ENCODE results near the gene AGA.

Gene AGA

DNA sequence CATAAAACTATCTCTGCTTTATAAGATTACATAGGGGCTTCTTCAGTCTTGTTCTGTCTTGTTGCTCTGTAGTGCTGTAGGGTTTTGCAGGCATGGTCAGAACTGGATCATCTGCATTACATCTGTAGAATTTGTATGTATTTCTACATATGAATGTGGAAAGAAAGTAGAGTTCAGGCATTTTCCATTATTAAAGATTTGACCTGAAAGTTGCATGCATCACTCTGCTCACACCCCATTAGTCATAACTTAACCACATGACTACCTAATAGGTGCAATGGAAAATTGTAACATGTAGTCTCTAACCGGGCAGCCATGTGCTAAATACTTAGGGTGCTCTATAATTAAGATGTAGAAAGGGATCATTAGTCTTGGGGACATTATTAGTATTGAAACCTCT lies 45.7 kb upstream of the AGA start:
- Histone ChIP-seq H3K79me2 (ENCODE audit: insufficient read depth, low read depth) (no peaks in the 10 kb centered on the region), H3K27ac (no peak overlapping the region), H3K4me3 (IDR thresholded peaks at IDR 0.05; ENCODE audit: insufficient read depth, low read depth, low read length) (no peak overlapping the region), H3K36me3 (ENCODE audit: insufficient read depth) (no peaks in the 10 kb centered on the region), H3K4me2 (no peak overlapping the region), H4K20me1 (ENCODE audit: insufficient read depth) (no peaks in the 10 kb centered on the region), H3K4me1 (ENCODE audit: low read depth, poor library complexity, severe bottlenecking) (no peaks in the 10 kb centered on the region), H3K27me3 (ENCODE audit: insufficient read depth, low read depth) (no peaks in the 10 kb centered on the region), H3K9ac (no peak overlapping the region), H2AFZ (ENCODE audit: low read depth) (no peak overlapping the region)
- TF ChIP-seq, protein P1, sequence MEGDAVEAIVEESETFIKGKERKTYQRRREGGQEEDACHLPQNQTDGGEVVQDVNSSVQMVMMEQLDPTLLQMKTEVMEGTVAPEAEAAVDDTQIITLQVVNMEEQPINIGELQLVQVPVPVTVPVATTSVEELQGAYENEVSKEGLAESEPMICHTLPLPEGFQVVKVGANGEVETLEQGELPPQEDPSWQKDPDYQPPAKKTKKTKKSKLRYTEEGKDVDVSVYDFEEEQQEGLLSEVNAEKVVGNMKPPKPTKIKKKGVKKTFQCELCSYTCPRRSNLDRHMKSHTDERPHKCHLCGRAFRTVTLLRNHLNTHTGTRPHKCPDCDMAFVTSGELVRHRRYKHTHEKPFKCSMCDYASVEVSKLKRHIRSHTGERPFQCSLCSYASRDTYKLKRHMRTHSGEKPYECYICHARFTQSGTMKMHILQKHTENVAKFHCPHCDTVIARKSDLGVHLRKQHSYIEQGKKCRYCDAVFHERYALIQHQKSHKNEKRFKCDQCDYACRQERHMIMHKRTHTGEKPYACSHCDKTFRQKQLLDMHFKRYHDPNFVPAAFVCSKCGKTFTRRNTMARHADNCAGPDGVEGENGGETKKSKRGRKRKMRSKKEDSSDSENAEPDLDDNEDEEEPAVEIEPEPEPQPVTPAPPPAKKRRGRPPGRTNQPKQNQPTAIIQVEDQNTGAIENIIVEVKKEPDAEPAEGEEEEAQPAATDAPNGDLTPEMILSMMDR (conservative IDR thresholded peaks at IDR 0.05; ENCODE audit: low read depth, low read length): no peak

DNA sequence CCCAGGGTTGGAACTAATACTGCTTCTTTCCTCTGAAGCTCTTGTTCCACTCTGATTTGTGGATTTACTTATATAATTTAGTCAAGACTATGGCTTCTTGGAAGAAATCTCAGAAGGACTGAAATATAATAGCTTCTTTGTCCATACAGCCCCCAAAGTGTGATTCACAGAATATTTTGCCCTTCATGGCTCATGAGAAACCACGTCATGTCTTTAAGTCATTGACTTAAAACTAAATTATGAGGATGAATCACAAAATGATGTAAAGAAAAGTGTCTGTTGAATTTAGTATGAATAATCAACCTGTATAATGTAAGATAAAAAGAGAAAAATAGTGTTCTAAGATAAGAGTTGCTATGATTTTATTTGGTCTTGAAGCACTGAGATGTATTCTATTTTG lies 43.3 kb upstream of the AGA start:
- no peaks in the 10 kb centered on the region for H3K4me1 ChIP-seq (ENCODE audit: low read depth, poor library complexity, severe bottlenecking)
- H3K27me3 ChIP-seq (ENCODE audit: insufficient read depth, low read depth): no peaks in the 10 kb centered on the region
- H3K9ac ChIP-seq: no peak overlapping the region
- no peak overlapping the region for H3K27ac ChIP-seq
- H4K20me1 ChIP-seq (ENCODE audit: insufficient read depth): no peaks in the 10 kb centered on the region
- H3K36me3 ChIP-seq (ENCODE audit: insufficient read depth): no peaks in the 10 kb centered on the region
- H3K4me3 ChIP-seq (IDR thresholded peaks at IDR 0.05; ENCODE audit: insufficient read depth, low read depth, low read length): no peak overlapping the region
- H2AFZ ChIP-seq (ENCODE audit: low read depth): no peak overlapping the region
- no peaks in the 10 kb centered on the region for H3K79me2 ChIP-seq (ENCODE audit: insufficient read depth, low read depth)
- H3K4me2 ChIP-seq: no peak overlapping the region
- TF ChIP-seq, protein P1 (conservative IDR thresholded peaks at IDR 0.05; ENCODE audit: low read depth, low read length): no peak

DNA sequence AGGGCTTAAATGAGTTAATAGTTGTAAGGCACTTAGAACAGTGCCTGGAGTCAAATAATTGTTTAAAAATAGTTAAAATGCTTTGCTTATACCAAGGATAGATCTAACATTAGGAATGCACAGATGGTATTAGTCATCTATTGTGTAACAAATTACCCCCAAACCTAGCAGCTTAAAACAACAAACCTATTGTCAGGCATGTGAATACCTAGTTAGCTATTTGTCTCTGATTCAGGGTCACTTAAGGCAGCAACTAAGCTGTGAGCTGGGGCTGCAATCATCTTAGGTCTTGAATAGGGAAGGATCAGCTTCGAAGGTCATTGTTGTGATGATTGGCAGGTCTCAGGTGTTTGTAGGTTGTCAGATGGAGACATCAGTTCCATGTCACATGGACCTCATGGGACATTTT lies 42.4 kb upstream of the AGA start:
- no peaks in the 10 kb centered on the region for H4K20me1 ChIP-seq (ENCODE audit: insufficient read depth)
- H3K79me2 ChIP-seq (ENCODE audit: insufficient read depth, low read depth): no peaks in the 10 kb centered on the region
- H3K4me2 ChIP-seq: no peak overlapping the region
- H3K27me3 ChIP-seq (ENCODE audit: insufficient read depth, low read depth): no peaks in the 10 kb centered on the region
- no peak overlapping the region for H3K4me3 ChIP-seq (IDR thresholded peaks at IDR 0.05; ENCODE audit: insufficient read depth, low read depth, low read length)
- no peak overlapping the region for H3K27ac ChIP-seq
- no peak overlapping the region for H2AFZ ChIP-seq (ENCODE audit: low read depth)
- TF ChIP-seq, protein P1 (conservative IDR thresholded peaks at IDR 0.05; ENCODE audit: low read depth, low read length): no peak
- H3K4me1 ChIP-seq (ENCODE audit: low read depth, poor library complexity, severe bottlenecking): no peaks in the 10 kb centered on the region
- H3K36me3 ChIP-seq (ENCODE audit: insufficient read depth): no peaks in the 10 kb centered on the region
- H3K9ac ChIP-seq: no peak overlapping the region

DNA sequence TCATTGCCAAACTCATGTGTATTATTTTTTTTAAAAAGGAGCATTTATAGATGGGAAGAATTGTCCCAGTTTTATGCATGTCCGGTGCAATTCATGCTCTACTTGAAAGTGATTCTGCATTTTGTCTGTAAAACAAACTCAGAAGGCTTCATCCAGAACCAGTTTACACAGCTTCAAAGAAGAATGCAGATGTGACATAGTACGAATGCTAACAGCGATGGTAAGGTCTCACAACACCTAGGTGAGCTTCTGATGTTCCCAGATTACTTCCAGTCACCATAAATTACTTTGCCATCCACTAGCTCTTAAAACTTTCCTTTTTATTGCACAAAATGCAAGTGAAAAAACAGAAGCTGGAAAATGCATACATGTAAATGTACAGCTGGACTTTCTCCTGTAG lies 41.5 kb upstream of the AGA start:
- Histone ChIP-seq H3K4me2 (no peak overlapping the region), H4K20me1 (ENCODE audit: insufficient read depth) (no peaks in the 10 kb centered on the region), H3K36me3 (ENCODE audit: insufficient read depth) (no peaks in the 10 kb centered on the region), H3K79me2 (ENCODE audit: insufficient read depth, low read depth) (no peaks in the 10 kb centered on the region), H3K4me3 (IDR thresholded peaks at IDR 0.05; ENCODE audit: insufficient read depth, low read depth, low read length) (no peak overlapping the region), H3K4me1 (ENCODE audit: low read depth, poor library complexity, severe bottlenecking) (no peaks in the 10 kb centered on the region), H3K27me3 (ENCODE audit: insufficient read depth, low read depth) (no peaks in the 10 kb centered on the region), H3K9ac (no peak overlapping the region), H2AFZ (ENCODE audit: low read depth) (no peak overlapping the region), H3K27ac (no peak overlapping the region)
- TF ChIP-seq, protein P1 (conservative IDR thresholded peaks at IDR 0.05; ENCODE audit: low read depth, low read length): no peak

DNA sequence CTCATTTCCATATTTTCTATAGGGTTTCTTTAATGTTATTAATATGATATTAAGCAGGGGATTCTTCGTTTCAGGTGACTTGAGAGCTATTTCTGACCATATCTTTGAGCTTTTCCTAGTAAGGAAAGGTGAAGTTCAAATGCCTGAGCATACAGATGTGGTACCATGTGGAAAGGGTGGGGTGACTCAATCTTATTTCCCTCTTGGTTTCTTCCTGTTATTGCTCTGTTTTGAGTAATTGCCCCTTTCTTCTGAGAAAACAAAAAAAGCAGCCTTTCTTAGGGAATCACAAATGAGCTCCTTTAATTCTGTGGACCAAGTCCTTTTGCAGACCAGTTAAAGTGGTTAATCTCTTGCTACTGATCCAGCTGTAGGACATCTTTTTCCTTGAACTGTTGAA lies 41.0 kb upstream of the AGA start:
- no peak overlapping the region for H3K9ac ChIP-seq
- no peak overlapping the region for H2AFZ ChIP-seq (ENCODE audit: low read depth)
- TF ChIP-seq, protein P1 (conservative IDR thresholded peaks at IDR 0.05; ENCODE audit: low read depth, low read length): no peak
- H4K20me1 ChIP-seq (ENCODE audit: insufficient read depth): no peaks in the 10 kb centered on the region
- H3K27me3 ChIP-seq (ENCODE audit: insufficient read depth, low read depth): no peaks in the 10 kb centered on the region
- H3K4me2 ChIP-seq: no peak overlapping the region
- no peaks in the 10 kb centered on the region for H3K79me2 ChIP-seq (ENCODE audit: insufficient read depth, low read depth)
- no peaks in the 10 kb centered on the region for H3K4me1 ChIP-seq (ENCODE audit: low read depth, poor library complexity, severe bottlenecking)
- H3K4me3 ChIP-seq (IDR thresholded peaks at IDR 0.05; ENCODE audit: insufficient read depth, low read depth, low read length): no peak overlapping the region
- no peaks in the 10 kb centered on the region for H3K36me3 ChIP-seq (ENCODE audit: insufficient read depth)
- H3K27ac ChIP-seq: no peak overlapping the region

Data from KMS-11 (cell line).